ENCODE results near the gene MCM6. TPM values are rescaled to one million over a fixed set of nuclear protein-coding genes. Genes with fewer than 3 reads are reported as not detected.

The MCM6 gene
- total and polyA plus RNA-seq, 2 experiments from 2014 or later, result 74.7 to 133 TPM

- Mint-ChIP-seq H3K27me3 (ENCODE audit: insufficient read depth, low read depth, poor library complexity) (no peaks in the 10 kb centered on the region), H3K27ac (no peak overlapping the region), H3K4me1 (no peaks in the 10 kb centered on the region), H3K9me3 (no peaks in the 10 kb centered on the region), H3K4me3 (no peak overlapping the region), H3K36me3 (ENCODE audit: low read depth) (peaks cover 72% of the 10 kb centered on the region)
- Histone ChIP-seq H3K27ac (ENCODE audit: low read depth) (no peak overlapping the region), H3K36me3 (ENCODE audit: insufficient read depth) (peaks cover 65% of the 10 kb centered on the region), H3K4me1 (ENCODE audit: insufficient read depth) (no peaks in the 10 kb centered on the region), H2AFZ (no peak overlapping the region), H3K79me2 (replicated peaks; ENCODE audit: insufficient read depth) (no peaks in the 10 kb centered on the region; the same call in 1 of the 2 replicates), H4K20me1 (replicated peaks; ENCODE audit: insufficient read depth) (peaks cover 23% of the 10 kb centered on the region), H3K4me2 (no peak overlapping the region), H3K9me2 (ENCODE audit: insufficient read depth) (no peaks in the 10 kb centered on the region), H3F3A (replicated peaks; ENCODE audit: low read depth) (peaks cover 12% of the 10 kb centered on the region), H3K4me3 (no peak overlapping the region), H3K27me3 (ENCODE audit: insufficient read depth) (no peaks in the 10 kb centered on the region)
- no peak for ATAC-seq
- TF ChIP-seq ZNF331 (CRISPR knock-in tag; IDR thresholded peaks at IDR 0.05; ENCODE audit: low read depth), result no peak
- TF ChIP-seq EZH2phosphoT487 (IDR thresholded peaks at IDR 0.05; ENCODE audit: unreplicated experiment), result no peak
- no peak for TF ChIP-seq EZH2 (IDR thresholded peaks at IDR 0.05; ENCODE audit: low read depth, unreplicated experiment)
- no peak for TF ChIP-seq POLR2AphosphoS5 (IDR thresholded peaks at IDR 0.05; ENCODE audit: low read depth)
- TF ChIP-seq ZNF462 (CRISPR knock-in tag; IDR thresholded peaks at IDR 0.05), result no peak
- no peak for TF ChIP-seq STAT1 (IDR thresholded peaks at IDR 0.05; ENCODE audit: unreplicated experiment)
- no peak for TF ChIP-seq CTCF (conservative IDR thresholded peaks at IDR 0.05; ENCODE audit: low read depth in 2 of 2)
- no peak for TF ChIP-seq CREB1 (CRISPR knock-in tag; IDR thresholded peaks at IDR 0.05; ENCODE audit: low read depth)
- TF ChIP-seq REST (IDR thresholded peaks at IDR 0.05; ENCODE audit: unreplicated experiment), result no peak
- TF ChIP-seq NANOG (IDR thresholded peaks at IDR 0.05; ENCODE audit: borderline replicate concordance), result no peak
- TF ChIP-seq JUNB (IDR thresholded peaks at IDR 0.05; ENCODE audit: unreplicated experiment), result no peak
- no peak for TF ChIP-seq ZNF114 (CRISPR knock-in tag; IDR thresholded peaks at IDR 0.05)
- TF ChIP-seq ETS1 (IDR thresholded peaks at IDR 0.05), result no peak
- no peak for DNase-seq (ENCODE audit: low spot score)
Observed at GRCh38 chr2:135844301-135844895, 31.8 kb downstream of the MCM6 start.
